ENCODE measurements around the gene SAPCD2.
"Not testable (repeated sequence)": the region's sequence is repeated elsewhere in the genome, so short reads cannot be mapped to it uniquely, and the experiment has no call there.

SAPCD2 gene

DNA sequence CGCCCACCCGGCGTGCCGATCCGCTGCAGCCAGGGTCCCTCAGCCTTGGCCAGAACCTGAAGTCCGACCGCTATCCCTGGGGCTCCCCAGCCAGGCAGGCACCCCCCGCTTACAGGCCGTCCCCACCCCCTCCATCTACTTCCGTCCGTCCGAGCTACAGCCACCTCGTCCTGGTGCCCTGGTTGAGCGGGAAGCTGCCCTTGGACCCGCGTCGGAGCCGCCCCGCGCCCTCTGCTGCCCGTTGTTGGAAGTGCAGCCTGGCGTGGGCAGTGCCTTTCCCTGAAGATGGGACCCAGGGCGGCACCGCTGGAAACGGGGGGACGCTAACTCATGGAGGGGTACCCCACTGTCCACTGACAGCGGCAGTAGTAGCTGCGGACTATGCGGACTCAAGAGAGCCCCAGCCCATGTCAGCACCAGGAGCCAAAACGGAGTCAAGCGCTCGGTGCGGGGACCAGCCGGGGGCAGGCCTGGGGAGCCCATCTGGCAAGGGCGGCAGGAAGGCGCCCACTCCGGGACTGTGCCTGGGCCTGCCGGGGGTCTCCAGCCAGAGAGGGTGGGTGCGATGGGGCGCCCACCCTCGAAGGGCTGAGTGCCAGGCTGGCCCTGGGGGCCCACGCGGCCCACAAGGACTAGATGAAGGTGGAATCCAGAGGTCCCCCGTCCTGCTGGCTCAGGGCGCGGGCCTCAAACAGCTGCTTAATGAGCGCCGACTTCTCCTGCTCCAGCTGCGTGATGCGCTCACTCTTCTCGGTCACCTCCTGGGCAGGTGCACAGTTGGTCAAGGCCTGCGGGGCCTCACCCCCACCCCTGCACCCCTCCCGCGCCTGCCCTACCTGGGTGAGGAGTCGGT is 6.1 kb downstream of the SAPCD2 start:
- peak; percentile 38 for DNase-seq

DNA sequence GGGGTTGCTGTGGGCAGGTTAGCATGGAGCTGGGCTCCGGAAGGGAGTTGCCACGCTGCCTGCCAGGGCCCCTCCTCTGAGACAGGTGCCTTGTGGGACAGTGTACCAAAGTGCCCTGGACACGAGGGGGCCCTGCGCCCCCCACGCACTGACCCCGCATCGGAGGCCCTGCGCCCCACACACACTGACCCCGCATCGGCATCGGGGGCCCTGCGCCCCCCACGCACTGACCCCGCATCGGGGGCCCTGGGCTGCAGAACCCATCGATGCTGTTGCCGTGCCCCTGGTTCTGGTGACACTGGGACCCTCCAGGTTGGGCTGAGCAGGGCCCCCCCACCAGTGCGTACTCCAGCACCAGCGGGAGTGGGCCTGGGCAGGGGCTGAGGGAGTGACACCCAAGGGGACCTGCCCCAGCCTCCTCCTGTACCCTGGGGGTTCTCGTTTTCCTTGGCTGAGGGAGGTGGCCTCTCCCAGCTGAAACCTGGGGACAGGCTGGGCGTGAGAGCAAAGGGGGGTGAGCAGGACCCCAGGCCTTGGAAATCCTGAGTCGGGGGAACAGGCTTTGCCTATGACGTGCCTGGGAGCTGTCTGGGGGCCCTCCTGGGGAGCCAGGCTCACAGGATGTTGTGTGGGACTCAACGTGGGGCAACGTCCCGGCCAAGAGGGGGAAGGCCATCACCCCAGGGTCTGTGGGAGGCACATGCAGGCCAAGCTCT is 6.9 kb downstream of the SAPCD2 start:
- no peak for DNase-seq

DNA sequence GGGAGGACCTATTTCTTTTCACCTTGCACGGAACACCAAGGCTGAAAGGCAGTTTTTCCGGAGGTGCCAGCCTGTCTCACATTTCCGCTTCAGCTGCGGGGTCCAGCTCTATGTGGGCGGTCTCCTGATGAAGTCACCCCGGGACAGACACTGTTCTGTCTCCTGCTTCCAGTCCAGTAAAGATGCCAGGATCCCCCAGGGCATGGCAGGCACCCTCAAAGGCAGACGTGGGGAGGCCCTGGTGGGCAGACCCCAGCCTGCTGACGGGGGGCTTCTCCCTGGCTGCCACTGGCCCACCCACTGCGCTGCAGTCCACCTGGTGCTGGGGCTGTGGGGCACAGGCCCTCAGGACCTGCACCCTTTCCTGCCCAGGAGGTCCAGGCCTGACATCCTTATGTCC is 7.6 kb downstream of the SAPCD2 start:
- DNase-seq: not testable (repeated sequence)

DNA sequence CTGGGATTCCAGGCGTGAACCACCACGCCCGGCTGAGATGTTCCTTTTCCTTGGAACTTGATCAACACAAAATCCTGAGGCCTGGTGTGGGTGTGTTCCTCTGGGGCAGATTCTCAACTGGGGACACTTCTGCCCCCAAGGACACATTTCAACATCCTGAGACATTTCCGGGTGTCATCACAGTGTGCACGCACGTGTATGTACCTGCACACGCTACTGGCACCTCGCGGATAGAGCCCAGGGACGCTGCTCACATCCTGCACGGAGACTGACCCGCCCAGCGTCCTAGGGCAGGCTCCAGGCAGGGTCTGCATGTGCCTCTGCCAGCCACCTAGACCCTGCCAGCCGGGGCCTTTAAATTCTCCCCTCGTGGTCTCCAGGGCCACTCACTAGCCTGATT is 8.0 kb downstream of the SAPCD2 start:
- no peak for DNase-seq

DNA sequence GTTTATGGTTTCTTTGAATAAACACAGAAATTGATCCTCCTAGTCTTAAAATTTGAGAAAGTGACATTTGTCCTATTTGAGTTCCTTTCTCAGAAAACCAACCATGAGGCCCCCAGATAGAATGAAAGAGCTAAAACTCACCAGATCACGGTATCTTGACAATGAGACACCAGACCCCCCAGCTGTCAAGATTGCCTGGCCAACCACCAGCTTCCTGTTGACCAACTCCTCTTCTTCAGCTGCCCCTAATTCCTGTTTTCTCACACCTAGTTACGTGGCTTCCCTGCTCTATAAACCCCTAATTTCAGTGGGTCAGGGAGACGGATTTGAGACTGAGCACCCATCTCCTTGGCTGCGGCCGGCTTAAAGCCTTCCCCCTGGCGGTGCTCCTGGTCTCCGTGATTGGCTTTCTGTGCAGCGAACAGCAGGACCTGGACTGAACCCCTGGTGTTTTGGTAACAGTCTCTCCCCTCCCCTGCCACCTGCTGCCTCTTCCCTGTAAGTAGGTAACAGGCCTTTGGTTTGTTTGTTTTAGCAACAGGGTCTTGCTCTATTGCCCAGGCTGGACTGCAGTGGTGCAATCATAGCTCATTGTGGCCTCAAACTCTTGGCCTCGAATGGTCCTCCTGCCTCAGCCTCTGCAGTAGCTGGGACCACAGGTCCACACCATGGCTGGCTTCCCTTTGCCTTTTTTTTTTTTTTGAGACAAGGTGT is 11.7 kb downstream of the SAPCD2 start:
- no peak for DNase-seq

DNA sequence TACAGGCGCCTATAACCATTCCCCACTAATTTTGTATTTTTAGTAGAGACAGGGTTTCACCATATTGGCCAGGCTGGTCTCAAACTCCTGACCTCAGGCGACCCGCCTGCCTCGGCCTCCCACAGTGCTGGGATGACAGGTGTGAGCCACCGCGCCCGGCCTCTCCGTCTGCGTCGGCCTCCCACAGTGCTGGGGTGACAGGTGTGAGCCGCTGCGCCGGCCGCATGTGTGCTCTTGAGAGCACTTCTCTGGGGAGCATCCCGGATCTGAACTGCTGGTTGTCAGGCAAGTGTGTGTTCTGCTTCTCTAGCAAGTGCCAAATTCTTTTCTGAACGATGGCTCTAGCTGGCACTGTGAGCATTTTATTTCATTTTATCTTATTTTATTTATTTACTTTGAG is 12.8 kb downstream of the SAPCD2 start:
- DNase-seq: no peak

DNA sequence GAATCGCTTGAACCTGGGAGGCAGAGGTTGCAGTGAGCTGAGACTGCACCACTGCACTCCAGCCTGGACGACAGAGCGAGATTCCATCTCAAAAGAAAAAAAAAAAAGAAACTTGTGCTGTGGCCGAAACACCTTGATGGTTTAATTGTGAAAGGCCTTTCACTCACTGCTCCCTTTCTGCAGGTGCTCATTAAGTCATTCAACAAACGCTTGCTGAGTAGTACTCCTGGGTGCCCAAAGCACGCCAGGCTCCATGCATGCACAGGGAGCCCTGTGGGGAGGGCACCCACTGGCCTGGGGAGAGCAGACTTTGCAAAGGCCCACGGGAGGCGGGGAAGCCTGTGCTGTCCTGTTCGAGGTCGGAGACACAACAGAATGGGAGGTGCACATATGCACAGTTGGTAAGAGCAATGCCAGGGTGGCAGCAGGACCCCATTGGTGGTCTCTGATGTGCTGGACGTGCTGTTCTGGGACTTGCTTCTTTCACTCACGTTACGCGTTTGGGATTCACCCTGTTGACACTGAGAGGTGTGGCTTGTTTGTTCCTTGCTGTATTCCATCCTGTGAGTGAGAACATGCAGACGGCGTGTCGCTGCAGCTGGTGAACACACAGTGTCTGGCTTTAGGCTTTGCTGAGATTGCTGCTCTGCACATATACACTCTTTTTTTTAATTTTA is 13.5 kb downstream of the SAPCD2 start:
- DNase-seq: no peak

DNA sequence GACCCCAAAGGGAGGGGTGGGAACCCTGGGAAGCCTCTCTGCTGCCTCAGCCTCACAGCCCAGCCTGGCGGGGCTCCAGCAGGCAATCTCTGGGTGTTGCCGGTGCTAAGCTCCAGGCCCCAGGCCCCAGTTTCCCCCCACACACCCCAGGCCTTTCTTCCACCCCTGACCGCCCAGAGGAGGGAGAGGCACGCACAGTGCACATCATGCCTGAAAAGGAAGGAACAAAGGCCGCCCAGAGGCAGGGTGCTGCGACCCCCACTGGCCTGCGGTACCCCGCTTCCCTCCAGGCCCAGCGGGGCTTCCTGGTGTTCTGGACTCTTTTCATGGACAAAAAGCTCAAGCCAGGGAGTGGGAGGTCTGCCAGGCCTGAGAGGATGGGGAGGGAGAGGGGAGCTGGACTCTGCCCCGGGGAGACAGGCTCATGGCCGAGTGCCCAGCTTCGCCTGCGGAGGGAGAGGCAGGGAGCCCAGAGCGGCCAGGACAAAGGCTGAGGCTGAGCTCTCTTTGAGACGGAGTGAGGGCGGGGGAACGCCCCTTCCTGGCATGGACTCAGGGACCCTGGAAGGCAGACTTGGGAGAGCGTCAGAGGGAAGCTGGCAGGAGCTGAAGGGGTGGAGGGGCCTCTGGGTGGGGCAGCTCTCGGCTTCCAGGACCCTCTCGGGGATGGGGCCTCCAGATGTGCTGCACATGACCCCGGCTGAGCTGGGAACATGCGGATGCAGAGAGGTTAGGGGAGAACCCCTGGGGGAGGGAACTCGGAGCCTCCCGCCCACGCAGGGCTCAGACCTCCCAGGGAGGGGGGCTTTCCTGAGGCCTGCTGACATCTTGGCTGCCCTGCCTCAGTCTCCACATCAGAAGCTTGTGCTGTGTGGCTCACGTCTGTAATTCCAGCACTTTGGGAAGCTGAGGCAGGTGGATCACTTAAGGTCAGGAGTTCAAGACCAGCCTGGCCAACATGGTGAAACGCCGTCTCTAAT is 14.7 kb downstream of the SAPCD2 start:
- peak; percentile 47 for DNase-seq

DNA sequence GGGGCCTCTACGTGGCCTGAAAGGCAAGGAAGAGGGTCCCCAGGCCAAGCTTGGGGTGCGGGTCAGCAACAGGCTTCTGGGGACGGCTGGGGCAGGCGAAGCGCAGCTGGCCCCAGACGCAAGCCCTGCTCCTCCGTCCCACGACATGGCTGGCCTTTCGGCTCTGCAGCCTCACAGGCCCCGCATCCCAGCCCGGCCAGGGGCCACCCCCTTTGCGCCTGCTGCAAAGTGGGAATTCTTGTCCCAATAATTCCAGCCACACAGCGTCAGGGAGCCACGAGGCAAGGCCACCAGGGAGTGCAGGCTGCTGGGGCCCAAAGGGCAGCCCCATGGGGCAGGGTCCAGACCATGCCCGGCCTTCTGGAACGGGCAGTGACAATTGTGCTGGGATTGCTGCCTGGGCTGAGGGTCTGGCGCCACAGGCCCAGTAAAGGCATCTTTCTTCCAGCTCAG is 15.4 kb downstream of the SAPCD2 start:
- DNase-seq: no peak

DNA sequence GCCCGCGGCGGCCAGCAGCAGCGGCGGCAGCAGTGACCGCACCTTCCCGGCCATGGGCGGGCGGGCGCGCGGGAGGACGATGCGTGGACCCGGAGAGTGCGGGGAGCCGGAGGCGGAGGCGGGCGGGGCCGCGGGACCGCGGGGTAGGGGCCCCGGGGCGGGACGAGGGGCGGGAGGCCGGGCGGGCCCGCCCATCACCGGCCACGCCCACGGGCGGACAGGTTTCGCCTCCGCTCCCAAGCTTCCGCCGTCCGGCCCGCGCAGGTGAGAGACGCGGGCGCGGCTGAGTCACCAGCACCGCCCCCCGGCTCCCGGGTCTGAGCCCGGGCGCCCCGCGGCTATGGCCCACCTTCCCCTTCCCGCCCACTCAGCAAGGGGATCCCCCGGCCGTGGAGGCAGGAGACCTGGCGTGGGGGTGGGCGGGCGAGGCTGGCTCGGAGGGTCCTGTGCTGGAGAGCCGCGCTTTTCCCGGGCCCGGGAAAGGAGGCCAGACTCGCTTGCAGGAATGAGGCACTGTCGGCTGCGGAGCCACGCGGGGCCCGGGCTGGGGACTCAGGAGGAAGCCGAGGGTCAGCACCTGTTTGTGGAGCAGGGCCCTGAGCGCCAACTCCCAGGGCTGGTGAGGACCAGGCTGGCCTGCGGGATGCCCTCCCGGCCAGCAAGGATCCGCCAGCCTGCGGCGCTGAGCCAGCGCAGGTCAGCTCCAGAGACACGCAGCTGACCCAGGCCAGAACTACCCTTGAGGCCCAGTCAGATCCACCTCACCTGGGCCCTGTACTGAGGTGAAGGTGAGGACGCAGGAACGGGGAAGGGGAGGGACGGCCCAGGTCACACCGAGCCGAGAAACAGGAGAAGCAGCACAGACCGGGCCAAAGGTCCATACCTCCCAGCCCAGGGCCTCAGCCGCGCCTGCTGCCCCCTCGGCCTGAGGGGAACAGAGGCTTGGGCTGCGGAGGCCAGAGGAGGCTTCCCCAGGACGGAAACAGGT is 16.1 kb downstream of the SAPCD2 start, which contains the start of gene ENTPD2:
Gene ENTPD2, minus strand, starts transcription at position 118 of the 988 bp plus-strand sequence. Its CDS starts 64 bp downstream, at position 54.
- no peak for DNase-seq

DNA sequence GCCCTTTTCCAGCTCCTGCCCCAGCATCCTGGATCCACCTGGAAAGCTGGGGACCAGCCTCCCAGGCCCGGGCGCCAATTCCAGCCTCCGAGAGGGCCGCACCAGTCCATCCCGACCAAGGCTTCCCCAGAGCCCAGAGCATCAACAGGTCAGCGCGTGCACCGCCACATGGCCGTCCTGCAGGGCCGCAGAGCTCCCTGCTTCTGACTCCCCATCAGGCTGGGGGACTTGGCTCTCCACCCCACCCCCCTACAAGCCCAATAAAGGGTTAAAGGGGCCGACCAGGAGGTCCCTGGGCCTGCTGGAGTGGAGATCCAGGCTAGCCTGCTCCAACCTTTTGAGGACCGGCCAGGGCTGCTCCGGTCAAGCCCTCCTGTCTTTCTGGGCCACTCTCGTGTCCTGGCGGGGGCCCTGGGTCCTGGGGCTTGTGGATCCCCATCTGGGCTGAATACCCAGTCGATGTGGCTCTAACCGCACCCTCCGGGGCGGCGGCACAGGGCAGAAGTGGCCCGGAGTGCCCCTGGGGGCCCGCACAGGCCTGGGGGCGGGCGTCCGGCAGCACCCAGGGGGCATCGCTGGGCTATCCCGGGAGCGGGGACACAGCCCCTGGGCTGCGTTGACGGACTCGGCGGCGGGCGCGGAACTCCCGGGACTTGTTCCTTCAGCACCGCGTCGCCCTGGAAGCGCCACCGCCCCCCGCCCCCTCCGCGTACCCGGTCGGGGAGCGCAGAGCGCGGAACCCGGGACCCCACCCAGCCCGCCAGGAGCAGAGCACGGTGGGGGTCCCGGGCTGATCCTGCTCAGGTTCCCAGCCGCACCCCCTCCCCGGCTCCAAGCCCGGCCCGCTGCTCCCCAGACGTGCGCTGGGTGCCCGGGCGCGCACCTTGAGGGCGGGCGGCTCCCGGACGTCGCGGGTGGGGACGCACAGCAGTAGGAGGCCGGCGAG is 17.1 kb downstream of the SAPCD2 start:
- no peak for DNase-seq

DNA sequence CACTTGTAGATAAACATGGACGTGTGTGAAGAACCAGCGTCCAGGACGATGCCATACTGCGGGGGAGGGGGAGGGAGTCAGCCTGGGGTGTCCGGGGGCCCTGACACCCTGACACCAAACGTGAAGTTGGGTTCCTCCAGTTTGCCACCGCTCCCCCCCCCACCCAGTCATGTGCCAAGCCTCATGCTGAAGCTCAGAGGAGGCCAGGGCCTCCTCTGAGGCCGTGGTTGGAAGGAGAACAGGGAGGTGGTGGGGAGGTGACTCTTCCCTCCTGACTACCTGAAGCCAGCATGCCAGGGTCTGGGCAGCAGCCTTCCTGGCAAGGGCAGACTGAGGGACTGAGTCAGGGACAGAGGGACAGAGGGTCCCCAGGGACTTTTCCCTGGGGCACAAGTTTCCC is 18.1 kb downstream of the SAPCD2 start:
- no peak for DNase-seq

DNA sequence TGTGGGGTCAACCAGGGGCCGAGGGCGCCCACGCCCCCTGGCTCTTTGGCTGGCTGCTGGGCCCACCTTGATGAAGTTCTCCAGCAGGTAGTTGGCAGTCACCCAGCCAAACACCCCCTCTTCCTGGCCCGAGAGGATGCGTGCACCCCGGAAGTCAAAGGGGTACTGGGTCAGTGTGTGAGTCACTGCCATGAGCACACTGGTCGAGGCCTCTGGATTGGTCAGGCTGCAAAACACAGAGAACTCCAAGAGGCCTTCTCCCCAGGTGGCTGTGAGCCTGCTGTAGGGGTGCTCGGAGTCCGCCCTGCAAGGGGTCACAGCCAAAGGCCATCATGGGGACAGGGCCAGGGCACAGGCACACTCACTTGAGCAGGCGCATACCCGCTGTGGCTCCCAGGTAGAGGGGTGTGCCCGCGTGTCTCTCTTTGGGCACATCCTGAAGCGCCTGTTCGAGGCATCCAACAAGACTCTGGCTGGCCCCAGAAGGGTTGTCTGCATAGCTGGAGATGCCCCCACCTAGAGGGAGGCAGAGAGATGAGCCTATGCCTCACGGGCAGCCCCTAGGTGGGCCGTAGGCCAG is 19.1 kb downstream of the SAPCD2 start:
- no peak for DNase-seq

DNA sequence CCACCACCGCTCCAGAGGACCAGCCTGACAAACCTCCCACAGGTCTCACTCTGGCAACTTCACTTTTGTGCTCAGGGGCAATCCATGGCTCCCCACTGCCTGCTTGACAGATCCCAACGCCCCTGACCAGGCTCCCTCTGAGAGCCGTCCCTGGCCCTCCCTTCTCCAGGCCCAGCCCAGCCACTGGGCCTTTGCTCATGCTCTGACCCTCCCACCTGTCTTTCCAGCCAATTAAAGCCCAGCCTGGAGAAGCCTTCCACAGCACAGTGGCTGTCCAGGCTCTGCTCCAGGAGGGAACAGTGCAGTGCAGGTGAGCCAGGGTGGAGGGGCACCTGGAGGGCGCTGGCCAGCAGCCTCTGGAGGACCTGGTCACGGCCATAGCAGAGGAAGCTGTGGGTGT is 19.8 kb downstream of the SAPCD2 start:
- DNase-seq: no peak

DNA sequence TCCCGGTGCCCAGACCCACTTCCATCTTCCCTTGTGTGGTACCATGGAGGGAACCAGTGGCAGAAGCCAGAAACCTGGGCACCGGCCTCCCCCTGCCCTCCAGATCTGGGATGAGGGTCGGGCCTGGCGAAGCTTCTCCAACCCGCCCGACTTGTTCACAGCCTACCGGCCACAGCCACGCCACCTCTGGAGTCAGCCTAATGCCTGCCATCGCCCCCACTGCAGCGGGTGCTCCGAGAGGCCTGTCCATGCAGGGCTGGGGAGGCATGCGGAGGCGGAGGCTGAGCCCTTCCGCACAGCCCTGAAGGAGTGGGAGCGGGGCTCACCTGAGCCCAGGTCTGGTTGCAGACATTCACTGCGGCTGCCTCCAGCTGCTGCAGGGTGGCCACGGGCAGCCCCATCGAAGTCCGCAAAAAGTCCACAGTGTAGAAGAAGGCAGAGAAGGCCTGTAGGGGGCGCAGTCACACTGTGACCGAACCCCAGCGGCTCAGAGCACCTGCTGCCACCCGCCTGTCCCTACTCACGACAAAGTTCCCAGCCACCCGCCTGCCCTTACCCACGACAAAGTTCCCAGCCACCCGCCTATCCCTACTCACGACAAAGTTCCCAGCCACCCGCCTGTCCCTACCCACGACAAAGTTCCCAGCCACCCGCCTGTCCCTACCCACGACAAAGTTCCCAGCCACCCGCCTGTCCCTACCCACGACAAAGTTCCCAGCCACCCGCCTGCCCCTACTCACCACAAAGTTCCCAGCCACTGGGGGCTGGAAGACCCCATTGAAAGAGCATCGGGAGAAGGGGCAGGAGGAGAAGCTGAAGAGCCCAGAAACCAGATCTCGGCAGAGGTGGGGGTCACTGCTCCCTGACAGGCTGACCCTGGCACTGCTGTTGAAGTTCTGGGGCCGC is 20.6 kb downstream of the SAPCD2 start:
- no peak for DNase-seq

DNA sequence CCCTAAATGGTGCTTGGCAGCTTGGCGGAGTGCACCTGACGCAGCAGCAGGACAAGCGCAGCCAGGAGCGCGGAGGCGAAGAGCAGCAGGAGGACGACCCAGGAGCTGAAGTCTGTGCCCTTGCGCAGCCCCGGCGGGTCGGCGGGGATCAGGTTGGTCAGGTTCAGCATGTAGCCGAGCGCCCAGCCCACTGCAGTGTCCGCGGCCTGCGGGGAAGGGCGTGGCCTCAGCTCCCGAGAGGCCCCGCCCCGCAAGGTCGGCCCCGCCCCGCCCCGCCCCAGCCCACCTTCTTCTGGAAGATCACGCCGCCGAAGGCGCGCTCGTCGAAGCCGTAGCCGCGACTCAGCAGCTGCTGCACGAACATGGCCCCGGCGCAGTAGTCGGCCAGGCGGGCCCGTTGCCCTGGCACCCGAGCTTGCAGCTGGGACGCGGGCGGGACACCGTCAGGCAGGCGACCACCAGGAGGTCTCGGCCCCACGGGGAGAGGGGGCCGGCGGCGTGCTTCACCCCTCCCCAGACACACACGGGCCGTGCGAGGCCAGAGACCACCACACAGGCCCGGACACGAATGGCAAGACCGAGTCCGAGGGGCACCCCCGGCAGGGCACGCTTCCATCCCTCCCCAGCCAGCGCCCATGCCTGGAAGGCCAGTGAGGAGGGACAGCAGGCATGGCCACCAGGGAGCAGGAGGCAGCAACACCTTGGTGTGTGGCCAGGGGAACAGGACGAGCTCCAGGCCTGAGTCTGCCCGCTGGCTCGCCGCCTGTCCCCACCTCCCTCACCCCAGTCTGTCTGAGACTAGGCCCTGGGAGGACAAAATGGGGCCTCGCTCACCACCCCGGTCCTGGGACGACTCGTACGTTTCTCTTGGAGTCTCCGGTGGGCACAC is 21.5 kb downstream of the SAPCD2 start:
- DNase-seq: no peak
